IMR-90 (cell line): ENCODE data around the gene UQCRC1. TPM values are rescaled to one million over a fixed set of nuclear protein-coding genes. Genes with fewer than 3 reads are reported as not detected.
A peak's percentile ranks its signal among the peaks of the same experiment; 100 is the strongest.

Experiments used
- ATAC-seq: fragments of 200-7000 bp; cut with Tn5 transposase; 2 replicates; pipeline ENCODE4 v1.9.1; 2020; ENCODE audit warnings: low read depth, mild to moderate bottlenecking, moderate library complexity
- BruUV-seq: library from RNA; stranded (reverse); fragments of 400-500 nt; replicated peaks from 2 replicates; lab custom pipeline; 2021; lab: Mats Ljungman, UMichigan
- CTCF ChIA-PET: fragments of 300-600 bp; formaldehyde crosslinking; extraction: SDS; loops from one replicate; lab custom pipeline; 2021; ENCODE audit warnings: antibody characterized with exemption; lab: Yijun Ruan, JAX
- POLR2A ChIA-PET: fragments of 300-600 bp; sonication (Branson Sonifier 250); formaldehyde crosslinking; loops from one replicate; lab custom pipeline; 2022; ENCODE audit warnings: antibody characterized with exemption; ENCODE audit not compliant: unreplicated experiment; lab: Charles Lee
- DNase-seq: peaks from one replicate; pipeline ENCODE4 v3.0.0; 2013
- H2AFZ ChIP-seq: replicated peaks from 2 replicates; pipeline ENCODE3; 2013; ENCODE audit warnings: low read length, mild to moderate bottlenecking; ENCODE audit not compliant: poor library complexity
- H2AK5ac ChIP-seq: 2 replicates; pipeline ENCODE4 v1.6.1; 2013; ENCODE audit warnings: low read depth, low read length, inconsistent platforms
- H2AK9ac ChIP-seq: replicated peaks from 2 replicates; pipeline ENCODE3; 2013; ENCODE audit warnings: mild to moderate bottlenecking, low read depth, low read length, moderate library complexity; ENCODE audit not compliant: poor library complexity
- H2BK120ac ChIP-seq: 2 replicates; pipeline ENCODE4 v1.6.1; 2013; ENCODE audit warnings: low read depth, low read length, inconsistent platforms
- H2BK15ac ChIP-seq: 3 replicates; pipeline ENCODE4 v1.6.1; 2013; ENCODE audit warnings: low read depth, low read length, inconsistent platforms
- H2BK20ac ChIP-seq: 2 replicates; pipeline ENCODE4 v1.6.1; 2013; ENCODE audit warnings: low read depth, mild to moderate bottlenecking, inconsistent platforms, low read length, moderate library complexity
- H2BK5ac ChIP-seq: 2 replicates; pipeline ENCODE4 v1.6.1; 2013; ENCODE audit warnings: mild to moderate bottlenecking, low read depth, low read length, inconsistent platforms; ENCODE audit not compliant: poor library complexity, severe bottlenecking
- H3K14ac ChIP-seq: replicated peaks from 2 replicates; pipeline ENCODE4 v1.6.1; 2013; ENCODE audit warnings: low read depth, low read length, inconsistent platforms
- H3K18ac ChIP-seq: 2 replicates; pipeline ENCODE4 v1.6.1; 2013; ENCODE audit warnings: low read depth, low read length, control low read depth
- H3K23ac ChIP-seq: 2 replicates; pipeline ENCODE4 v1.6.1; 2013; ENCODE audit warnings: low read depth, low read length, inconsistent platforms
- H3K27ac ChIP-seq: 2 replicates; pipeline ENCODE4 v1.5.1; 2013; ENCODE audit warnings: mild to moderate bottlenecking, control low read depth, low read length; ENCODE audit not compliant: insufficient read depth
- H3K27me3 ChIP-seq: 2 replicates; pipeline ENCODE4 v1.6.1; 2013; ENCODE audit warnings: low read length; ENCODE audit not compliant: control insufficient read depth, insufficient read depth
- H3K36me3 ChIP-seq: 2 replicates; pipeline ENCODE4 v1.6.1; 2013; ENCODE audit warnings: low read length, mixed read lengths; ENCODE audit not compliant: control insufficient read depth, insufficient read depth
- H3K4ac ChIP-seq: 2 replicates; pipeline ENCODE4 v1.6.1; 2013; ENCODE audit warnings: low read depth, low read length, inconsistent platforms
- H3K4me1 ChIP-seq: 2 replicates; pipeline ENCODE4 v1.6.1; 2013; ENCODE audit warnings: low read length, mixed read lengths; ENCODE audit not compliant: control insufficient read depth, insufficient read depth
- H3K4me2 ChIP-seq: 2 replicates; pipeline ENCODE4 v1.6.1; 2013; ENCODE audit warnings: low read depth, mild to moderate bottlenecking, control low read depth, low read length, moderate library complexity
- H3K4me3 ChIP-seq: 2 replicates; pipeline ENCODE4 v1.5.1; 2013; ENCODE audit warnings: low read depth, mild to moderate bottlenecking, control low read depth, low read length, moderate library complexity; ENCODE audit not compliant: insufficient read depth
- H3K56ac ChIP-seq: 2 replicates; pipeline ENCODE4 v1.6.1; 2013; ENCODE audit warnings: low read length, inconsistent platforms; ENCODE audit not compliant: insufficient read depth; ENCODE audit errors: extremely low read depth
- H3K79me1 ChIP-seq, 2 experiments: 2 replicates each; pipeline ENCODE4 v1.6.1; 2013; ENCODE audit warnings: low read length in 2 of 2, inconsistent platforms in 1 of 2, low read depth in 1 of 2
- H3K9ac ChIP-seq: 2 replicates; pipeline ENCODE4 v1.6.1; 2013; ENCODE audit warnings: low read depth, low read length, control low read depth
- H3K9me1 ChIP-seq: 2 replicates; pipeline ENCODE4 v1.6.1; 2013; ENCODE audit warnings: low read length, inconsistent platforms; ENCODE audit not compliant: insufficient read depth
- H3K9me3 ChIP-seq: 2 replicates; pipeline ENCODE4 v1.6.1; 2013; ENCODE audit warnings: low read length; ENCODE audit not compliant: control insufficient read depth, insufficient read depth
- H4K20me1 ChIP-seq: 2 replicates; pipeline ENCODE4 v1.6.1; 2013; ENCODE audit warnings: low read length, inconsistent platforms; ENCODE audit not compliant: insufficient read depth
- H4K5ac ChIP-seq: 2 replicates; pipeline ENCODE4 v1.6.1; 2013; ENCODE audit warnings: mild to moderate bottlenecking, low read depth, low read length, control low read depth
- H4K8ac ChIP-seq, 2 experiments: 2 replicates each; pipeline ENCODE4 v1.6.1; 2013; ENCODE audit warnings: low read depth in 2 of 2, low read length in 2 of 2, control low read depth in 1 of 2, inconsistent platforms in 1 of 2
- H4K91ac ChIP-seq: 2 replicates; pipeline ENCODE4 v1.6.1; 2013; ENCODE audit warnings: low read depth, low read length, inconsistent platforms; ENCODE audit not compliant: insufficient read depth
- BHLHE40 ChIP-seq: fragments of 150-350 bp; IDR thresholded peaks from 2 replicates; pipeline ENCODE4 v1.6.1; 2016; ENCODE audit warnings: mild to moderate bottlenecking, low read depth, low read length
- CEBPB ChIP-seq: IDR thresholded peaks from 2 replicates; pipeline ENCODE4 v1.6.1; 2012; ENCODE audit warnings: low read depth, low read length, improper control_type of control experiment
- CHD1 ChIP-seq: IDR thresholded peaks from 2 replicates; pipeline ENCODE4 v1.6.1; 2012; ENCODE audit warnings: low read depth, low read length, improper control_type of control experiment
- CTCF ChIP-seq: conservative IDR thresholded peaks from 2 replicates; pipeline ENCODE4 v1.5.1; 2012; ENCODE audit warnings: mild to moderate bottlenecking, low read depth, low read length, improper control_type of control experiment
- FOS ChIP-seq: fragments of 150-350 bp; IDR thresholded peaks from 2 replicates; pipeline ENCODE4 v1.6.1; 2016; ENCODE audit warnings: low read depth, low read length
- MAFK ChIP-seq: IDR thresholded peaks from 2 replicates; pipeline ENCODE4 v1.6.1; 2012; ENCODE audit warnings: low read depth, low read length, improper control_type of control experiment
- MAZ ChIP-seq: IDR thresholded peaks from 2 replicates; pipeline ENCODE4 v1.6.1; 2012; ENCODE audit warnings: low read depth, mild to moderate bottlenecking, low read length, improper control_type of control experiment, moderate library complexity, borderline replicate concordance
- MXI1 ChIP-seq: IDR thresholded peaks from 2 replicates; pipeline ENCODE4 v1.6.1; 2012; ENCODE audit warnings: low read depth, mild to moderate bottlenecking, low read length, moderate library complexity, borderline replicate concordance
- NFE2L2 ChIP-seq: fragments of 150-350 bp; IDR thresholded peaks from 2 replicates; pipeline ENCODE4 v1.6.1; 2016; ENCODE audit warnings: low read depth, mild to moderate bottlenecking, low read length
- POLR2A ChIP-seq: IDR thresholded peaks from 2 replicates; pipeline ENCODE4 v1.6.1; 2012; ENCODE audit warnings: mild to moderate bottlenecking, low read depth, low read length
- RAD21 ChIP-seq: IDR thresholded peaks from 2 replicates; pipeline ENCODE4 v1.6.1; 2012; ENCODE audit warnings: low read length, improper control_type of control experiment
- RCOR1 ChIP-seq: IDR thresholded peaks from 2 replicates; pipeline ENCODE4 v1.6.1; 2012; ENCODE audit warnings: mild to moderate bottlenecking, low read length, improper control_type of control experiment; ENCODE audit not compliant: insufficient replicate concordance
- RFX5 ChIP-seq: IDR thresholded peaks from 2 replicates; pipeline ENCODE4 v1.8.0; 2012; ENCODE audit warnings: low read depth, mild to moderate bottlenecking, low read length, moderate library complexity
- SMC3 ChIP-seq: fragments of 150-350 bp; IDR thresholded peaks from 2 replicates; pipeline ENCODE4 v1.6.1; 2016; ENCODE audit warnings: low read depth, mild to moderate bottlenecking, antibody characterized with exemption, low read length, moderate library complexity
- WGBS, 2 experiments: methylation state at CpG; one replicate each; pipeline versions ENCODE4 v1.1.5 to v1.1.7; 2013; ENCODE audit warnings: missing lambda C conversion rate in 2 of 2; ENCODE audit not compliant: insufficient read length in 1 of 2; ENCODE audit errors: extremely low coverage in 2 of 2; 5-methylcytosine and 5-hydroxymethylcytosine counted together
- dilution Hi-C: fragments of 300-500 bp; cut with HindIII; formaldehyde crosslinking; loops from one replicate; pipeline ENCODE4 v1.14.3; 2018; ENCODE audit warnings: low sequenced_read_pairs; ENCODE audit not compliant: unreplicated experiment
- in situ Hi-C: fragments of 300-500 bp; cut with MboI; formaldehyde crosslinking; loops from 3 replicates; pipeline ENCODE4 v1.14.3; 2019; ENCODE audit warnings: low sequenced_read_pairs, inconsistent platforms, mixed read lengths
- intact Hi-C: fragments of 100-400 bp; cut with micrococcal nuclease; formaldehyde crosslinking; loops from 2 replicates; pipeline ENCODE4 v1.10.0; 2022
- polyA plus RNA-seq, 3 experiments: library from polyadenylated mRNA; depleted of rRNA; stranded (reverse); fragments of >200 nt; gene quantifications; 2 replicates each; pipeline ENCODE4 v1.2.3, GENCODE V29; 2012; ENCODE audit warnings: low replicate concordance in 1 of 3
- total RNA-seq: library from RNA; depleted of rRNA; stranded (reverse); fragments of >200 nt; gene quantifications from 2 replicates; pipeline ENCODE4 v1.2.3, GENCODE V29; 2012
- TF ChIP-seq, protein P1 (sequence below): fragments of 150-350 bp; IDR thresholded peaks from 2 replicates; pipeline ENCODE4 v1.6.1; 2017; ENCODE audit warnings: mild to moderate bottlenecking, antibody characterized with exemption, low read length, low read depth

The UQCRC1 gene
- total and polyA plus RNA-seq, 2 of the 4 experiments (the other 2 are of a cell fraction) = 474 to 1,365 TPM

- H3K27ac ChIP-seq = no peak overlapping the region
- no peak overlapping the region; the same call in 1 of the 2 replicates for H3K14ac ChIP-seq
- no peak overlapping the region for H2AFZ ChIP-seq
- POLR2A ChIA-PET = no interaction called here
- no peak overlapping the region for H2BK15ac ChIP-seq
- peak overlapping the region; percentile 28 for H2AK5ac ChIP-seq
- no peak overlapping the region for H2BK20ac ChIP-seq
- H3K79me1 ChIP-seq = peaks cover 28 to 82% of the 10 kb centered on the region in 2 experiments
- no peak overlapping the region for H3K4me2 ChIP-seq
- H3K4ac ChIP-seq = no peak overlapping the region
- peaks cover 49% of the 10 kb centered on the region for H3K9me1 ChIP-seq
- H3K4me1 ChIP-seq = peaks cover 28% of the 10 kb centered on the region
- intact Hi-C loops = no loop called here
- no peak overlapping the region for H2BK5ac ChIP-seq
- ATAC-seq = no peak
- 100% methylated on average over 4 of the region's 22 CpGs; no CpG with 5 or more reads in 1 of the 2 experiments for WGBS, 2 experiments
- H3K9ac ChIP-seq = no peak overlapping the region
- peak overlapping the region; percentile 85 for H2AK9ac ChIP-seq
- H2BK120ac ChIP-seq = no peak overlapping the region
- no peaks in the 10 kb centered on the region for H3K9me3 ChIP-seq
- no peak overlapping the region for H3K18ac ChIP-seq
- H3K36me3 ChIP-seq = peaks cover 52% of the 10 kb centered on the region
- BruUV-seq = no TSS peak
- no peak for DNase-seq
- in situ Hi-C loops = no loop called here
- no peaks in the 10 kb centered on the region for H3K27me3 ChIP-seq
- H4K5ac ChIP-seq = no peak overlapping the region
- dilution Hi-C loops = no loop called here
- H3K4me3 ChIP-seq = no peak overlapping the region
- H4K91ac ChIP-seq = no peak overlapping the region
- H3K56ac ChIP-seq = no peak overlapping the region
- no peak overlapping the region for H3K23ac ChIP-seq
- H4K8ac ChIP-seq = no peak overlapping the region
- no peaks in the 10 kb centered on the region; the same call in 1 of the 2 replicates for H4K20me1 ChIP-seq
- TF ChIP-seq MXI1 (no peak), RCOR1 (no peak), FOS (no peak), POLR2A (no peak), BHLHE40 (no peak), MAFK (no peak), CHD1 (no peak), RFX5 (no peak), CTCF (no peak), RAD21 (no peak), SMC3 (no peak), NFE2L2 (no peak), CEBPB (no peak), MAZ (no peak)
- TF ChIP-seq, protein P1, sequence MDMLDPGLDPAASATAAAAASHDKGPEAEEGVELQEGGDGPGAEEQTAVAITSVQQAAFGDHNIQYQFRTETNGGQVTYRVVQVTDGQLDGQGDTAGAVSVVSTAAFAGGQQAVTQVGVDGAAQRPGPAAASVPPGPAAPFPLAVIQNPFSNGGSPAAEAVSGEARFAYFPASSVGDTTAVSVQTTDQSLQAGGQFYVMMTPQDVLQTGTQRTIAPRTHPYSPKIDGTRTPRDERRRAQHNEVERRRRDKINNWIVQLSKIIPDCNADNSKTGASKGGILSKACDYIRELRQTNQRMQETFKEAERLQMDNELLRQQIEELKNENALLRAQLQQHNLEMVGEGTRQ = no peak
- CTCF ChIA-PET = no interaction called here
These were observed 17.4 kb downstream of the UQCRC1 start for GRCh38 chr3:48591886-48592518.
